GM12878 (cell line): ENCODE measurements around the gene PTPRQ. TPM values are rescaled to one million over a fixed set of nuclear protein-coding genes. Genes with fewer than 3 reads are reported as not detected.
"Not testable (repeated sequence)": the region's sequence is repeated elsewhere in the genome, so short reads cannot be mapped to it uniquely, and the experiment has no call there.

Experiments
- ATAC-seq: fragments of 200-7000 bp; cut with Tn5 transposase; 3 replicates; pipeline ENCODE4 v1.9.1; 2020; ENCODE audit warnings: mild to moderate bottlenecking, moderate library complexity
- BruUV-seq: library from RNA; stranded (reverse); fragments of 400-500 nt; replicated peaks from 2 replicates; lab custom pipeline; 2021; lab: Mats Ljungman, UMichigan
- CTCF ChIA-PET: fragments of 300-600 bp; sonication (Branson Sonifier 250); formaldehyde crosslinking; extraction: SDS; loops from one replicate; lab custom pipeline; 2021; ENCODE audit warnings: inconsistent platforms; lab: Yijun Ruan, JAX
- POLR2A ChIA-PET: fragments of 350-600 bp; formaldehyde crosslinking; extraction: SDS; loops from one replicate; lab custom pipeline; 2021; ENCODE audit warnings: inconsistent platforms; lab: Charles Lee
- RAD21 ChIA-PET: fragments of 300-600 bp; sonication (Branson Sonifier 250); formaldehyde crosslinking; loops from one replicate; lab custom pipeline; 2023; ENCODE audit warnings: antibody characterized with exemption; ENCODE audit not compliant: unreplicated experiment; lab: Charles Lee
- SMC1A ChIA-PET: fragments of 300-600 bp; sonication (Branson Sonifier 250); formaldehyde crosslinking; loops from one replicate; lab custom pipeline; 2023; ENCODE audit not compliant: unreplicated experiment, uncharacterized antibody; lab: Charles Lee
- DNase-seq: peaks from one replicate; pipeline ENCODE4 v3.0.0-alpha.2; 2011; ENCODE audit warnings: low read depth, low spot score
- FAIRE-seq: peaks from 3 replicates; lab custom pipeline; 2011; peaks lifted over from hg19 to GRCh38; lab: Jason Lieb, UNC
- H2AFZ ChIP-seq: 2 replicates; pipeline ENCODE4 v1.6.0; 2011; ENCODE audit warnings: low read depth, low read length, control low read depth; ENCODE audit not compliant: control insufficient read depth
- H3K27ac ChIP-seq: 2 replicates; pipeline ENCODE4 v1.5.1; 2011; ENCODE audit warnings: control low read depth; ENCODE audit not compliant: control insufficient read depth, insufficient read depth
- H3K27me3 ChIP-seq, 2 experiments: replicated peaks in 1 of 2; 2 replicates each; pipeline versions ENCODE4 v1.6.0 to v1.6.1; 2011; ENCODE audit warnings: low read length in 1 of 2; ENCODE audit not compliant: control insufficient read depth in 2 of 2, insufficient read depth in 2 of 2
- H3K36me3 ChIP-seq, 2 experiments: 2 replicates each; pipeline ENCODE4 v1.5.1; 2011; ENCODE audit warnings: low read length in 1 of 2; ENCODE audit not compliant: control insufficient read depth in 2 of 2, insufficient read depth in 2 of 2
- H3K4me1 ChIP-seq: 2 replicates; pipeline ENCODE4 v1.6.1; 2011; ENCODE audit warnings: mild to moderate bottlenecking, low read length, moderate library complexity, mixed read lengths; ENCODE audit not compliant: control insufficient read depth, insufficient read depth
- H3K4me2 ChIP-seq: 2 replicates; pipeline ENCODE4 v1.6.0; 2011; ENCODE audit warnings: control low read depth; ENCODE audit not compliant: control insufficient read depth, insufficient read depth
- H3K4me3 ChIP-seq: fragments of 200-600 bp; sonication (generic); 2 replicates; pipeline ENCODE4 v1.5.1; 2016
- H3K79me2 ChIP-seq: 2 replicates; pipeline ENCODE4 v1.6.0; 2011; ENCODE audit warnings: low read length; ENCODE audit not compliant: control insufficient read depth, insufficient read depth
- H3K9ac ChIP-seq: 2 replicates; pipeline ENCODE4 v1.8.0; 2011; ENCODE audit warnings: low read length, control low read depth, mixed read lengths; ENCODE audit not compliant: control insufficient read depth, insufficient read depth
- H3K9me3 ChIP-seq: replicated peaks from 3 replicates; pipeline ENCODE4 v1.5.1; 2011; ENCODE audit warnings: mild to moderate bottlenecking, low read length; ENCODE audit not compliant: control insufficient read depth, insufficient read depth
- H4K20me1 ChIP-seq: 2 replicates; pipeline ENCODE4 v1.6.0; 2011; ENCODE audit not compliant: control insufficient read depth, insufficient read depth
- BRCA1 ChIP-seq: IDR thresholded peaks from 2 replicates; pipeline ENCODE4 v1.6.1; 2011; ENCODE audit warnings: low read depth, low read length, improper control_type of control experiment
- CHD1 ChIP-seq: IDR thresholded peaks from 2 replicates; pipeline ENCODE4 v1.6.1; 2012; ENCODE audit warnings: low read depth, low read length, improper control_type of control experiment
- NFXL1 ChIP-seq: fragments of 450-650 bp; IDR thresholded peaks from 2 replicates; pipeline ENCODE4 v1.6.1; 2017; ENCODE audit warnings: antibody characterized with exemption, mild to moderate bottlenecking, borderline replicate concordance
- SPI1 ChIP-seq: IDR thresholded peaks from 2 replicates; pipeline ENCODE4 v1.6.1; 2011; ENCODE audit warnings: low read depth, mild to moderate bottlenecking, low read length, moderate library complexity, borderline replicate concordance; ENCODE audit not compliant: insufficient read depth
- WRNIP1 ChIP-seq: IDR thresholded peaks from 2 replicates; pipeline ENCODE4 v1.6.1; 2011; ENCODE audit warnings: low read depth, low read length, improper control_type of control experiment, borderline replicate concordance
- ZZZ3 ChIP-seq: IDR thresholded peaks from 2 replicates; pipeline ENCODE4 v1.6.1; 2011; ENCODE audit warnings: low read depth; ENCODE audit not compliant: control insufficient read depth, insufficient read length
- WGBS: methylation state at CpG from one replicate; pipeline ENCODE4 v1.1.6; 2016; ENCODE audit warnings: low lambda C conversion rate; ENCODE audit not compliant: insufficient replicate concordance, insufficient coverage; ENCODE audit errors: missing lambda C conversion rate; 5-methylcytosine and 5-hydroxymethylcytosine counted together
- in situ Hi-C: fragments of 300-500 bp; cut with MboI; formaldehyde crosslinking; loops from 9 replicates; pipeline ENCODE4 v1.14.3; 2018; ENCODE audit warnings: mixed read lengths
- intact Hi-C: fragments of 100-400 bp; cut with micrococcal nuclease; formaldehyde crosslinking; loops from one replicate; pipeline ENCODE4 v1.14.2; 2022; ENCODE audit not compliant: unreplicated experiment
- polyA plus RNA-seq, 11 experiments: library from polyadenylated mRNA; depleted of rRNA in 4 of 11; unstranded in 6 of 11; stranded (reverse) in 5 of 11; fragments of >200 nt; fragmentation: Nextera tagmentation in 4 of 11; fragmentation: Illumina TruSeq in 1 of 11; extraction: Ambion mirVana in 4 of 11; extraction: Trizol in 1 of 11; gene quantifications; 1 replicate in 1 of 11; 2 replicates in 10 of 11; pipeline versions ENCODE4 v1.2.1 to v1.2.3, GENCODE V29; 2011 to 2016; ENCODE audit warnings: inconsistent platforms in 2 of 11, missing spikeins in 2 of 11, low read depth in 1 of 11
- total RNA-seq, 4 experiments: library from RNA; depleted of rRNA in 3 of 4; stranded (reverse); fragments of >200 nt in 3 of 4; fragmentation: Illumina TruSeq in 1 of 4; extraction: Trizol in 1 of 4; gene quantifications; 2 replicates each; pipeline versions ENCODE4 v1.2.1 to v1.2.3, GENCODE V29; 2013 to 2021
- TF ChIP-seq, protein P1 (sequence below): fragments of 450-650 bp; IDR thresholded peaks from 2 replicates; pipeline ENCODE4 v1.6.1; 2017; ENCODE audit warnings: mild to moderate bottlenecking, moderate library complexity
- TF ChIP-seq, protein P2 (sequence below): fragments of 450-650 bp; IDR thresholded peaks from 2 replicates; pipeline ENCODE4 v1.6.1; 2017; ENCODE audit warnings: low read depth, mild to moderate bottlenecking, moderate library complexity

PTPRQ gene
- total and polyA plus RNA-seq, 10 of the 15 experiments (the other 5 are each of a cell fraction or from before 2014, with no cell fraction given) = 0.01 TPM; not detected in 9

DNA sequence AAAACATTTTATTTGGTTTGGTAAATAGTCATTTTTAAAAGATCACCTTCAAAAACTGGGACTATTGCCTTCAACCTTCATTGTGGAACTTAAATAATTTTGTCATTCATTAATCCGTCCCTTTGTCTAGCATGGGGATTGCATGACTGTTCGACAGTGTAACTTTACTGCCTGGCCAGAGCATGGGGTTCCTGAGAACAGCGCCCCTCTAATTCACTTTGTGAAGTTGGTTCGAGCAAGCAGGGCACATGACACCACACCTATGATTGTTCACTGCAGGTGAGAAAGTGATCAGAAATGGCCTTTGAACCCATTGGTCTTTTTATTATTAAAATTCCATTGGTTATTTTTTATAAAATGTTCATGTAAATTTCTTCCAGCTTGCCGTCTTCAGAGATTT lies 226.2 kb downstream of the PTPRQ start (continued):
- TF ChIP-seq, protein P1, sequence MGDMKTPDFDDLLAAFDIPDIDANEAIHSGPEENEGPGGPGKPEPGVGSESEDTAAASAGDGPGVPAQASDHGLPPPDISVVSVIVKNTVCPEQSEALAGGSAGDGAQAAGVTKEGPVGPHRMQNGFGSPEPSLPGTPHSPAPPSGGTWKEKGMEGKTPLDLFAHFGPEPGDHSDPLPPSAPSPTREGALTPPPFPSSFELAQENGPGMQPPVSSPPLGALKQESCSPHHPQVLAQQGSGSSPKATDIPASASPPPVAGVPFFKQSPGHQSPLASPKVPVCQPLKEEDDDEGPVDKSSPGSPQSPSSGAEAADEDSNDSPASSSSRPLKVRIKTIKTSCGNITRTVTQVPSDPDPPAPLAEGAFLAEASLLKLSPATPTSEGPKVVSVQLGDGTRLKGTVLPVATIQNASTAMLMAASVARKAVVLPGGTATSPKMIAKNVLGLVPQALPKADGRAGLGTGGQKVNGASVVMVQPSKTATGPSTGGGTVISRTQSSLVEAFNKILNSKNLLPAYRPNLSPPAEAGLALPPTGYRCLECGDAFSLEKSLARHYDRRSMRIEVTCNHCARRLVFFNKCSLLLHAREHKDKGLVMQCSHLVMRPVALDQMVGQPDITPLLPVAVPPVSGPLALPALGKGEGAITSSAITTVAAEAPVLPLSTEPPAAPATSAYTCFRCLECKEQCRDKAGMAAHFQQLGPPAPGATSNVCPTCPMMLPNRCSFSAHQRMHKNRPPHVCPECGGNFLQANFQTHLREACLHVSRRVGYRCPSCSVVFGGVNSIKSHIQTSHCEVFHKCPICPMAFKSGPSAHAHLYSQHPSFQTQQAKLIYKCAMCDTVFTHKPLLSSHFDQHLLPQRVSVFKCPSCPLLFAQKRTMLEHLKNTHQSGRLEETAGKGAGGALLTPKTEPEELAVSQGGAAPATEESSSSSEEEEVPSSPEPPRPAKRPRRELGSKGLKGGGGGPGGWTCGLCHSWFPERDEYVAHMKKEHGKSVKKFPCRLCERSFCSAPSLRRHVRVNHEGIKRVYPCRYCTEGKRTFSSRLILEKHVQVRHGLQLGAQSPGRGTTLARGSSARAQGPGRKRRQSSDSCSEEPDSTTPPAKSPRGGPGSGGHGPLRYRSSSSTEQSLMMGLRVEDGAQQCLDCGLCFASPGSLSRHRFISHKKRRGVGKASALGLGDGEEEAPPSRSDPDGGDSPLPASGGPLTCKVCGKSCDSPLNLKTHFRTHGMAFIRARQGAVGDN = no peak
- TF ChIP-seq BRCA1 (no peak), NFXL1 (no peak), ZZZ3 (no peak), SPI1 (no peak), CHD1 (no peak), WRNIP1 (no peak)
- TF ChIP-seq, protein P2, sequence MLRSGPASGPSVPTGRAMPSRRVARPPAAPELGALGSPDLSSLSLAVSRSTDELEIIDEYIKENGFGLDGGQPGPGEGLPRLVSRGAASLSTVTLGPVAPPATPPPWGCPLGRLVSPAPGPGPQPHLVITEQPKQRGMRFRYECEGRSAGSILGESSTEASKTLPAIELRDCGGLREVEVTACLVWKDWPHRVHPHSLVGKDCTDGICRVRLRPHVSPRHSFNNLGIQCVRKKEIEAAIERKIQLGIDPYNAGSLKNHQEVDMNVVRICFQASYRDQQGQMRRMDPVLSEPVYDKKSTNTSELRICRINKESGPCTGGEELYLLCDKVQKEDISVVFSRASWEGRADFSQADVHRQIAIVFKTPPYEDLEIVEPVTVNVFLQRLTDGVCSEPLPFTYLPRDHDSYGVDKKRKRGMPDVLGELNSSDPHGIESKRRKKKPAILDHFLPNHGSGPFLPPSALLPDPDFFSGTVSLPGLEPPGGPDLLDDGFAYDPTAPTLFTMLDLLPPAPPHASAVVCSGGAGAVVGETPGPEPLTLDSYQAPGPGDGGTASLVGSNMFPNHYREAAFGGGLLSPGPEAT = no peak

DNA sequence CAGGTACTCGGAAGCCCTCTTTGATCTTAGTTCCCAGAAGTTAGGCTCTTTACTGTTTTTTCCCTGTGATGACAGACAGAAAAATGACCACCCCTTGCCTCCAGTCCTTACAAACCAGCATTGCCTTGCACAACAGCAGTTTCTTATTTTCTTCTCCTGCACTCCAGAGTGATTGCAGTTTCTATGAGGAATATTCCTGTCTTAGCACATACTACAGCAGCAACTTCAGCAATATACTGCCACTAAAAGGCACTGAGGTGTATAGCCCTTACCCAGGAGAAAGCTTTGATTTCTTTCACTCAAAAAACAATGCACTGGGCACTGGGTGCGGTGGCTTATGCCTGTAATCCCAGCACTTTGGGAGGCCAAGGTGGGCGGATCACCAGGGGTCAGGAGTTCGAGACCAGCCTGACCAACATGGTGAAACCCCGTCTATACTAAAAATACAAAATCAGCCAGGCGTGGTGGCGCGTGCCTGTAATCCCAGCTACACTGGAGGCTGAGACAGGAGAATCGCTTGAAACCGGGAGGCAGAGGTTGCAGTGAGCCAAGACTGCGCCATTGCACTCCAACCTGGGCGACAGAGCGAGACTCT lies 232.1 kb downstream of the PTPRQ start:
- 75% methylated on average over 13 of the region's 13 CpGs for WGBS
- H3K79me2 ChIP-seq, ATAC-seq, BruUV-seq, H3K27me3 ChIP-seq, H2AFZ ChIP-seq, H4K20me1 ChIP-seq, H3K27ac ChIP-seq, H3K9me3 ChIP-seq, SMC1A ChIA-PET, CTCF ChIA-PET, H3K9ac ChIP-seq, POLR2A ChIA-PET, FAIRE-seq, H3K4me1 ChIP-seq, H3K4me2 ChIP-seq, intact Hi-C loops, DNase-seq, in situ Hi-C loops, H3K36me3 ChIP-seq, H3K4me3 ChIP-seq, RAD21 ChIA-PET: not testable (repeated sequence)
